Calu3 (cell line): ENCODE measurements around the gene TAS2R60. TPM values are rescaled to one million over a fixed set of nuclear protein-coding genes. Genes with fewer than 3 reads are reported as not detected.

Experiments
- BruUV-seq: library from RNA; stranded (reverse); fragments of 400-500 nt; replicated peaks from 2 replicates; lab custom pipeline; 2021; lab: Mats Ljungman, UMichigan
- CTCF ChIA-PET: fragments of 300-600 bp; sonication (Branson Sonifier 250); formaldehyde crosslinking; loops from one replicate; lab custom pipeline; 2022; ENCODE audit warnings: antibody characterized with exemption; lab: Charles Lee
- DNase-seq: peaks from one replicate; pipeline ENCODE4 v3.0.0; 2022
- H3K27ac Mint-ChIP-seq: one replicate; pipeline ENCODE4 v1.8.0; 2022; ENCODE audit warnings: mixed read lengths; ENCODE audit not compliant: unreplicated experiment
- H3K27me3 Mint-ChIP-seq: one replicate; pipeline ENCODE4 v1.8.0; 2022; ENCODE audit warnings: mixed read lengths; ENCODE audit not compliant: unreplicated experiment
- H3K36me3 Mint-ChIP-seq: one replicate; pipeline ENCODE4 v1.8.0; 2022; ENCODE audit warnings: mild to moderate bottlenecking, moderate library complexity, mixed read lengths; ENCODE audit not compliant: insufficient read depth, unreplicated experiment
- H3K4me1 Mint-ChIP-seq: one replicate; pipeline ENCODE4 v1.8.0; 2022; ENCODE audit warnings: mild to moderate bottlenecking, low read depth, mixed read lengths; ENCODE audit not compliant: unreplicated experiment
- H3K4me3 Mint-ChIP-seq: one replicate; pipeline ENCODE4 v1.8.0; 2022; ENCODE audit warnings: mild to moderate bottlenecking, low read depth, moderate library complexity, mixed read lengths; ENCODE audit not compliant: unreplicated experiment
- H3K9me3 Mint-ChIP-seq: one replicate; pipeline ENCODE4 v1.8.0; 2022; ENCODE audit warnings: low read depth, mixed read lengths; ENCODE audit not compliant: unreplicated experiment
- CTCF ChIP-seq: fragments of 200-600 bp; IDR thresholded peaks from one replicate; pipeline ENCODE4 v1.8.0; 2022; ENCODE audit warnings: antibody characterized with exemption; ENCODE audit not compliant: unreplicated experiment
- intact Hi-C: fragments of 100-400 bp; cut with micrococcal nuclease; formaldehyde crosslinking; loops from one replicate; pipeline ENCODE4 v1.10.0; 2022; ENCODE audit not compliant: unreplicated experiment
- total RNA-seq: library from RNA; stranded (reverse); gene quantifications from 2 replicates; pipeline ENCODE4 v1.2.3, GENCODE V29; 2022

Gene TAS2R60
- total RNA-seq, 1 experiment from 2014 or later = not detected

GRCh38 chr7:143444785-143445184 lies 1.5 kb downstream of the TAS2R60 start:
- BruUV-seq = no TSS peak
- no peaks in the 10 kb centered on the region for H3K36me3 Mint-ChIP-seq
- DNase-seq = no peak
- CTCF ChIA-PET = no interaction called here
- H3K27me3 Mint-ChIP-seq = no peaks in the 10 kb centered on the region
- H3K9me3 Mint-ChIP-seq = no peaks in the 10 kb centered on the region
- H3K4me3 Mint-ChIP-seq = no peak overlapping the region
- no peak overlapping the region for H3K27ac Mint-ChIP-seq
- intact Hi-C loops = loop anchor here (10.0 kb wide), 1 partner anchor 670 kb away; no protein-coding TSS in a partner anchor
- no peaks in the 10 kb centered on the region for H3K4me1 Mint-ChIP-seq
- no peak for TF ChIP-seq CTCF

- Mint-ChIP-seq H3K4me3 (no peak overlapping the region), H3K9me3 (no peaks in the 10 kb centered on the region), H3K27me3 (no peaks in the 10 kb centered on the region), H3K36me3 (no peaks in the 10 kb centered on the region), H3K4me1 (no peaks in the 10 kb centered on the region), H3K27ac (no peak overlapping the region)
- TF ChIP-seq CTCF = no peak
- CTCF ChIA-PET = no interaction called here
- intact Hi-C loops = loop anchor here (10.0 kb wide), 1 partner anchor 667 kb away; no protein-coding TSS in a partner anchor
- no peak for DNase-seq
- no TSS peak for BruUV-seq
These were observed 4.2 kb downstream of the TAS2R60 start for GRCh38 chr7:143447466-143447865.

- no peak for DNase-seq
- no TSS peak for BruUV-seq
- Mint-ChIP-seq H3K9me3 (no peaks in the 10 kb centered on the region), H3K4me1 (no peaks in the 10 kb centered on the region), H3K36me3 (no peaks in the 10 kb centered on the region), H3K27me3 (no peaks in the 10 kb centered on the region), H3K4me3 (no peak overlapping the region), H3K27ac (no peak overlapping the region)
- TF ChIP-seq CTCF = no peak
- CTCF ChIA-PET = no interaction called here
- intact Hi-C loops = loop anchor here (10.0 kb wide), 1 partner anchor 666 kb away; no protein-coding TSS in a partner anchor
These were observed 5.2 kb downstream of the TAS2R60 start for GRCh38 chr7:143448429-143448828.

GRCh38 chr7:143449793-143450192 lies 6.5 kb downstream of the TAS2R60 start:
- BruUV-seq = no TSS peak
- intact Hi-C loops = loop anchor here (10.0 kb wide), 1 partner anchor 665 kb away; no protein-coding TSS in a partner anchor
- no peak overlapping the region for H3K4me3 Mint-ChIP-seq
- no peaks in the 10 kb centered on the region for H3K27me3 Mint-ChIP-seq
- TF ChIP-seq CTCF = no peak
- peaks cover 8% of the 10 kb centered on the region for H3K4me1 Mint-ChIP-seq
- H3K9me3 Mint-ChIP-seq = no peaks in the 10 kb centered on the region
- no peak for DNase-seq
- no peak overlapping the region for H3K27ac Mint-ChIP-seq
- H3K36me3 Mint-ChIP-seq = no peaks in the 10 kb centered on the region
- CTCF ChIA-PET = no interaction called here
